Measurements from ENCODE around the gene GALNT18. TPM values are rescaled to one million over a fixed set of nuclear protein-coding genes. Genes with fewer than 3 reads are reported as not detected.

GALNT18 gene
- total and polyA plus RNA-seq, 2 experiments from 2014 or later, result 4.3 to 10.8 TPM

GRCh38 chr11:11433960-11434359 is 187.8 kb downstream of the GALNT18 start:
- H3K27me3 ChIP-seq (ENCODE audit: insufficient read depth), result no peaks in the 10 kb centered on the region
- H3K4me1 Mint-ChIP-seq, result peaks cover 2% of the 10 kb centered on the region; the same call in 1 of the 3 replicates
- no peak overlapping the region for H2AFZ ChIP-seq
- no peak overlapping the region for H3K4me2 ChIP-seq
- H3K4me3 Mint-ChIP-seq, result no peak overlapping the region
- H3K36me3 Mint-ChIP-seq (ENCODE audit: low read depth), result no peaks in the 10 kb centered on the region
- DNase-seq (ENCODE audit: low spot score), result no peak
- no peaks in the 10 kb centered on the region for H4K20me1 ChIP-seq (replicated peaks; ENCODE audit: insufficient read depth)
- no peaks in the 10 kb centered on the region for H3K4me1 ChIP-seq (ENCODE audit: insufficient read depth)
- no peaks in the 10 kb centered on the region for H3K27me3 Mint-ChIP-seq (ENCODE audit: insufficient read depth, low read depth, poor library complexity)
- H3K27ac ChIP-seq (ENCODE audit: low read depth), result no peak overlapping the region
- ATAC-seq, result no peak
- H3F3A ChIP-seq (replicated peaks; ENCODE audit: low read depth), result no peaks in the 10 kb centered on the region
- H3K4me3 ChIP-seq, result no peak overlapping the region
- no peaks in the 10 kb centered on the region for H3K36me3 ChIP-seq (ENCODE audit: insufficient read depth)
- peaks cover 4% of the 10 kb centered on the region; the same call in 1 of the 2 replicates for H3K9me2 ChIP-seq (ENCODE audit: insufficient read depth)
- TF ChIP-seq EZH2 (IDR thresholded peaks at IDR 0.05; ENCODE audit: low read depth, unreplicated experiment) (no peak), EZH2phosphoT487 (IDR thresholded peaks at IDR 0.05; ENCODE audit: unreplicated experiment) (no peak), JUNB (IDR thresholded peaks at IDR 0.05; ENCODE audit: unreplicated experiment) (no peak), ETS1 (IDR thresholded peaks at IDR 0.05) (no peak), POLR2AphosphoS5 (IDR thresholded peaks at IDR 0.05; ENCODE audit: low read depth) (no peak), CREB1 (CRISPR knock-in tag; IDR thresholded peaks at IDR 0.05; ENCODE audit: low read depth) (no peak), ZNF114 (CRISPR knock-in tag; IDR thresholded peaks at IDR 0.05) (no peak), ZNF462 (CRISPR knock-in tag; IDR thresholded peaks at IDR 0.05) (no peak), NANOG (IDR thresholded peaks at IDR 0.05; ENCODE audit: borderline replicate concordance) (no peak), STAT1 (IDR thresholded peaks at IDR 0.05; ENCODE audit: unreplicated experiment) (no peak), ZNF331 (CRISPR knock-in tag; IDR thresholded peaks at IDR 0.05; ENCODE audit: low read depth) (no peak), REST (IDR thresholded peaks at IDR 0.05; ENCODE audit: unreplicated experiment) (no peak), CTCF (conservative IDR thresholded peaks at IDR 0.05; ENCODE audit: low read depth in 2 of 2) (no peak)
- H3K27ac Mint-ChIP-seq, result no peak overlapping the region
- H3K9me3 Mint-ChIP-seq, result no peaks in the 10 kb centered on the region
- no peaks in the 10 kb centered on the region for H3K79me2 ChIP-seq (replicated peaks; ENCODE audit: insufficient read depth)
